Measurements from ENCODE around the gene NBEAL1.

GRCh38 chr2:203237346-203238238 lies 222.9 kb downstream of the NBEAL1 start:
- TF ChIP-seq, protein P1, sequence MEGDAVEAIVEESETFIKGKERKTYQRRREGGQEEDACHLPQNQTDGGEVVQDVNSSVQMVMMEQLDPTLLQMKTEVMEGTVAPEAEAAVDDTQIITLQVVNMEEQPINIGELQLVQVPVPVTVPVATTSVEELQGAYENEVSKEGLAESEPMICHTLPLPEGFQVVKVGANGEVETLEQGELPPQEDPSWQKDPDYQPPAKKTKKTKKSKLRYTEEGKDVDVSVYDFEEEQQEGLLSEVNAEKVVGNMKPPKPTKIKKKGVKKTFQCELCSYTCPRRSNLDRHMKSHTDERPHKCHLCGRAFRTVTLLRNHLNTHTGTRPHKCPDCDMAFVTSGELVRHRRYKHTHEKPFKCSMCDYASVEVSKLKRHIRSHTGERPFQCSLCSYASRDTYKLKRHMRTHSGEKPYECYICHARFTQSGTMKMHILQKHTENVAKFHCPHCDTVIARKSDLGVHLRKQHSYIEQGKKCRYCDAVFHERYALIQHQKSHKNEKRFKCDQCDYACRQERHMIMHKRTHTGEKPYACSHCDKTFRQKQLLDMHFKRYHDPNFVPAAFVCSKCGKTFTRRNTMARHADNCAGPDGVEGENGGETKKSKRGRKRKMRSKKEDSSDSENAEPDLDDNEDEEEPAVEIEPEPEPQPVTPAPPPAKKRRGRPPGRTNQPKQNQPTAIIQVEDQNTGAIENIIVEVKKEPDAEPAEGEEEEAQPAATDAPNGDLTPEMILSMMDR (IDR thresholded peaks at IDR 0.05) = no peak
- no peak for TF ChIP-seq EP300 (IDR thresholded peaks at IDR 0.05)
- TF ChIP-seq POLR2AphosphoS5 (IDR thresholded peaks at IDR 0.05) = no peak
